ENCODE measurements around the gene IFI27. TPM values are rescaled to one million over a fixed set of nuclear protein-coding genes. Genes with fewer than 3 reads are reported as not detected.

The IFI27 gene
- total RNA-seq, 1 experiment from 2014 or later = 4.3 TPM

DNA sequence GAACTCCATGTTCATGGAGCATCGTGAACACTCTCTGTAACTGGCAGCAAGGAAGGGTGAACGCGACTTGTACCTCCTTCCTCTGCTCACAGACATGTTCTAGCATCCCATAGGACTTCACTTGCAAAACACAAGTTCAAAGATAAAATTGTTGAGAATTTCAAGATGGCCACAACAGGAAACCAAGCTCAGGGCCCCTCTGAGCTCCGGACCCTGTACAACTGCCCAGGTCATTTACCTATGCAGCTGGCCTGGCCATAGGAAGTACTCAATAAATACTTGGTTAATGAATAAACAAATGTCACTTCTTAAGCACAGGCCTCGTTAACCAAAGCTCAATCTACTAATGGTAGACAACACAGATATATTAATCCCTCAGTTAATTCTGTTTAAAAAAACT is 51.9 kb downstream of the IFI27 start:
- no TSS peak for BruUV-seq (replicated peaks)
- intact Hi-C loops (cut with micrococcal nuclease) = no loop called here
- Histone ChIP-seq H3K4me3 (ENCODE audit: low read length) (no peak overlapping the region), H3K9me2 (replicated peaks; ENCODE audit: low read length) (no peaks in the 10 kb centered on the region), H3F3A (ENCODE audit: low read length, unreplicated experiment) (no peaks in the 10 kb centered on the region), H3K9ac (ENCODE audit: low read length) (no peak overlapping the region), H3K4me1 (ENCODE audit: insufficient read depth, low read length) (no peaks in the 10 kb centered on the region), H3K27ac (ENCODE audit: low read length) (no peak overlapping the region), H3K36me3 (ENCODE audit: low read depth, low read length) (no peaks in the 10 kb centered on the region), H2AFZ (ENCODE audit: low read length) (no peak overlapping the region), H3K9me3 (ENCODE audit: low read length) (no peaks in the 10 kb centered on the region), H3K79me2 (ENCODE audit: low read length) (no peaks in the 10 kb centered on the region), H4K20me1 (ENCODE audit: low read length) (no peaks in the 10 kb centered on the region), H3K4me2 (ENCODE audit: low read length) (no peak overlapping the region), H3K27me3 (ENCODE audit: low read length) (peaks cover 36% of the 10 kb centered on the region)
- POLR2A ChIA-PET (ENCODE audit: unreplicated experiment) = no interaction called here
- CTCF ChIA-PET = no interaction called here
- ATAC-seq = no peak
- DNase-seq = no peak
- TF ChIP-seq EZH2phosphoT487 (IDR thresholded peaks at IDR 0.05; ENCODE audit: borderline replicate concordance, low read length) = no peak
- TF ChIP-seq EZH2 (IDR thresholded peaks at IDR 0.05; ENCODE audit: low read length, unreplicated experiment) = no peak
- TF ChIP-seq, protein P1, sequence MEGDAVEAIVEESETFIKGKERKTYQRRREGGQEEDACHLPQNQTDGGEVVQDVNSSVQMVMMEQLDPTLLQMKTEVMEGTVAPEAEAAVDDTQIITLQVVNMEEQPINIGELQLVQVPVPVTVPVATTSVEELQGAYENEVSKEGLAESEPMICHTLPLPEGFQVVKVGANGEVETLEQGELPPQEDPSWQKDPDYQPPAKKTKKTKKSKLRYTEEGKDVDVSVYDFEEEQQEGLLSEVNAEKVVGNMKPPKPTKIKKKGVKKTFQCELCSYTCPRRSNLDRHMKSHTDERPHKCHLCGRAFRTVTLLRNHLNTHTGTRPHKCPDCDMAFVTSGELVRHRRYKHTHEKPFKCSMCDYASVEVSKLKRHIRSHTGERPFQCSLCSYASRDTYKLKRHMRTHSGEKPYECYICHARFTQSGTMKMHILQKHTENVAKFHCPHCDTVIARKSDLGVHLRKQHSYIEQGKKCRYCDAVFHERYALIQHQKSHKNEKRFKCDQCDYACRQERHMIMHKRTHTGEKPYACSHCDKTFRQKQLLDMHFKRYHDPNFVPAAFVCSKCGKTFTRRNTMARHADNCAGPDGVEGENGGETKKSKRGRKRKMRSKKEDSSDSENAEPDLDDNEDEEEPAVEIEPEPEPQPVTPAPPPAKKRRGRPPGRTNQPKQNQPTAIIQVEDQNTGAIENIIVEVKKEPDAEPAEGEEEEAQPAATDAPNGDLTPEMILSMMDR (conservative IDR thresholded peaks at IDR 0.05; ENCODE audit: low read depth, low read length) = no peak

DNA sequence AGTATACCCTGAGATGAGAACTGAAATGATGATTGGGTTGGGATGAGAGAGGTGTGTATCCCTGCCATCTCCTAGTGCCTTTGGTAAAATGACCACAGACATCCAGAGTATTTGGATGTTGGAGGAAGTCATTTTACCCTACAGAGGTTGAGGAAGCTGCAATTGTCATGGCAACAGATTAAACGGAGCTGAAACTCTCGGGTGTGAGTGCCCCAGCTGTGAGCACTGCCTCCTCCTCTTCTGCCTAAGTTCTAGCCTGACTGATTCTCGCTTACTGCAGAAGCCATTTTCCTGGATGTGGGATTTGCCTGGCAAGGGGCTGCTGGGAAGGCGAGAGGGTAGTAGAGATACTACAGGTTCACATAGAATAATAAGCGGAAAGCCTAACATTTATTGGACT is 53.3 kb downstream of the IFI27 start:
- no peak for ATAC-seq
- ChIA-PET POLR2A (ENCODE audit: unreplicated experiment) (no interaction called here), CTCF (no interaction called here)
- BruUV-seq (replicated peaks) = no TSS peak
- no peaks in the 10 kb centered on the region for H3F3A ChIP-seq (ENCODE audit: low read length, unreplicated experiment)
- H3K79me2 ChIP-seq (ENCODE audit: low read length) = no peaks in the 10 kb centered on the region
- TF ChIP-seq, protein P1 (conservative IDR thresholded peaks at IDR 0.05; ENCODE audit: low read depth, low read length) = no peak
- TF ChIP-seq EZH2phosphoT487 (IDR thresholded peaks at IDR 0.05; ENCODE audit: borderline replicate concordance, low read length) (no peak), EZH2 (IDR thresholded peaks at IDR 0.05; ENCODE audit: low read length, unreplicated experiment) (no peak)
- no peak overlapping the region for H3K27ac ChIP-seq (ENCODE audit: low read length)
- no peak overlapping the region for H2AFZ ChIP-seq (ENCODE audit: low read length)
- intact Hi-C loops (cut with micrococcal nuclease) = no loop called here
- H3K4me1 ChIP-seq (ENCODE audit: insufficient read depth, low read length) = no peaks in the 10 kb centered on the region
- no peak overlapping the region for H3K4me3 ChIP-seq (ENCODE audit: low read length)
- peaks cover 26% of the 10 kb centered on the region for H3K27me3 ChIP-seq (ENCODE audit: low read length)
- H3K9me2 ChIP-seq (replicated peaks; ENCODE audit: low read length) = no peaks in the 10 kb centered on the region
- H3K36me3 ChIP-seq (ENCODE audit: low read depth, low read length) = no peaks in the 10 kb centered on the region
- no peak overlapping the region for H3K4me2 ChIP-seq (ENCODE audit: low read length)
- no peak for DNase-seq
- no peaks in the 10 kb centered on the region for H4K20me1 ChIP-seq (ENCODE audit: low read length)
- no peaks in the 10 kb centered on the region for H3K9me3 ChIP-seq (ENCODE audit: low read length)
- H3K9ac ChIP-seq (ENCODE audit: low read length) = no peak overlapping the region

DNA sequence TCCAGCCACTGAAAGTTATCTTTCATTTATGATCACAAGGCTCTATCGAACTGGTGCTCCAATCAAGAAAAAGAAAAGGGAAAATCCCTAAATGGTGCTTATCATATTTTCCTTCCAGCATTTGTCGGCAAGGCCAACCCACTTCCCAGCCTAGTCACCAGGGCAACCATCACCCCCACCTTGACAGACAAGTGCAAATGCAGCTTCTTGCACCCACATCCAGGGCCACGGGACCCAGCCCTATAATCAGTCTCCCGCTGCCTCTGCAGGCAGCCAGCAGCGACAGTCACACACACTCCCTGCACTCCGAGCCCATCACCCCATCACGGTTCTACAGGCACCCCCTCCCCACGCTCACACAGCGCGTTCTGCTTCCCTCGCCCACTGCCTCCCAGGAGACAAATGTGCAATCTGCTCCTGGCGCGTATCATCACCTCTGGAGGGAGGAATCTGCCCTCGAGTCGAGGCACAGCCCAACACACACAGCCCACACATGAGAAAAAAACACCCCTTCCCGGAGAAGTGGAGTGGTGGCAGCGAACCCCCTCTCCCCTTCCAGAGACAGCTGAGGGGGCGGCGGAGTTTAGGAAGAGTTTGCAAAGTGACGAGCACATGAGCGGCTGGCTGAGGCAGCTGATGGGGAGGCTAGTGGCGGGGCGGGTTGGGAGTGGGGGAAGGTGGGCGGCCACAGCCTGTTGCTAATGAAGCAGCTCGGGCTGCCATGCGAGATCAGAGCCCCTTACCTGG is 54.3 kb downstream of the IFI27 start:
- TF ChIP-seq EZH2 (IDR thresholded peaks at IDR 0.05; ENCODE audit: low read length, unreplicated experiment) = no peak
- TF ChIP-seq, protein P1 (conservative IDR thresholded peaks at IDR 0.05; ENCODE audit: low read depth, low read length) = no peak
- TF ChIP-seq EZH2phosphoT487 (IDR thresholded peaks at IDR 0.05; ENCODE audit: borderline replicate concordance, low read length) = no peak
- Histone ChIP-seq H3K27me3 (ENCODE audit: low read length) (peaks cover 26% of the 10 kb centered on the region), H3K79me2 (ENCODE audit: low read length) (no peaks in the 10 kb centered on the region), H3K36me3 (ENCODE audit: low read depth, low read length) (no peaks in the 10 kb centered on the region), H3K4me3 (ENCODE audit: low read length) (no peak overlapping the region), H3K9me2 (replicated peaks; ENCODE audit: low read length) (no peaks in the 10 kb centered on the region), H4K20me1 (ENCODE audit: low read length) (no peaks in the 10 kb centered on the region), H3F3A (ENCODE audit: low read length, unreplicated experiment) (no peaks in the 10 kb centered on the region), H3K27ac (ENCODE audit: low read length) (no peak overlapping the region), H3K9me3 (ENCODE audit: low read length) (no peaks in the 10 kb centered on the region), H3K4me1 (ENCODE audit: insufficient read depth, low read length) (no peaks in the 10 kb centered on the region), H2AFZ (ENCODE audit: low read length) (no peak overlapping the region), H3K9ac (ENCODE audit: low read length) (no peak overlapping the region), H3K4me2 (ENCODE audit: low read length) (no peak overlapping the region)
- DNase-seq (no peak), ATAC-seq (no peak)
- no TSS peak for BruUV-seq (replicated peaks)
- ChIA-PET CTCF (no interaction called here), POLR2A (ENCODE audit: unreplicated experiment) (no interaction called here)
- intact Hi-C loops (cut with micrococcal nuclease) = no loop called here

All from PC-3 (cell line).